Measurements from ENCODE around the gene YAE1. TPM values are rescaled to one million over a fixed set of nuclear protein-coding genes. Genes with fewer than 3 reads are reported as not detected.

YAE1 gene
- total RNA-seq, 6 experiments from 2014 or later: 21.6 to 25.4 (median 23.0) TPM

DNA sequence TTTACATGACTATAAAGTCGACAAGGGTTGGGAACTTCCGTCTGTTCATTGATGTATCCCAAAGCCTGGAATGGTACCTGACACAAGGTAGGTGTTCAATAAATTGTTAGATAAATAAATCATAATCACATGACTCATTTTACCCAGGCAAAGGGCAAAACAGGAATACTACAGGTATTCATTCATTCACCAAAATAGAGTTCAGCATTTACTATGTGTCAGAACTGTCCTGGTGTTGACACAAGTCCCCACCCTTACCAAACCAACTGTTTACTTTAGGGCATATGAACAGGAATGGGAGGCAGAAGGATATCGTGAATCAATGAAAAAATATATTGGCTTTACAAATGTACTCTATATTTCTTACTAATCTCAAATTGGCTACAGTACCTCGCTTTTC lies 666 bp upstream of the YAE1 start:
- H3K27ac Mint-ChIP-seq: peak overlapping the region; percentile 89
- peak overlapping the region; percentile 94 for H3K4me3 Mint-ChIP-seq
- H3K36me3 Mint-ChIP-seq (ENCODE audit: low read depth): peaks cover 8% of the 10 kb centered on the region; the same call in 1 of the 2 replicates
- H3K9me3 Mint-ChIP-seq: no peaks in the 10 kb centered on the region
- DNase-seq: no peak
- H3K4me1 Mint-ChIP-seq (ENCODE audit: low read depth): peaks cover 13% of the 10 kb centered on the region
- 0 out of 2 replicates have a peak, but pooled peaks cover 2% of the 10 kb centered on the region for H3K27me3 Mint-ChIP-seq (ENCODE audit: insufficient read depth)
- TF ChIP-seq CTCF (IDR thresholded peaks at IDR 0.05): no peak

GRCh38 chr7:39567294-39567693 lies 1.1 kb downstream of the YAE1 start:
- Mint-ChIP-seq H3K4me3 (peak overlapping the region; percentile 94), H3K9me3 (no peaks in the 10 kb centered on the region), H3K27ac (no peak overlapping the region; the same call in 1 of the 2 replicates), H3K36me3 (ENCODE audit: low read depth) (peaks cover 15% of the 10 kb centered on the region), H3K4me1 (ENCODE audit: low read depth) (peaks cover 13% of the 10 kb centered on the region), H3K27me3 (ENCODE audit: insufficient read depth) (0 out of 2 replicates have a peak, but pooled peaks cover 2% of the 10 kb centered on the region)
- no peak for TF ChIP-seq CTCF (IDR thresholded peaks at IDR 0.05)
- DNase-seq: no peak

- Mint-ChIP-seq H3K9me3 (no peaks in the 10 kb centered on the region), H3K4me3 (no peak overlapping the region), H3K36me3 (ENCODE audit: low read depth) (peaks cover 23% of the 10 kb centered on the region), H3K27ac (no peak overlapping the region), H3K4me1 (ENCODE audit: low read depth) (no peaks in the 10 kb centered on the region), H3K27me3 (ENCODE audit: insufficient read depth) (no peaks in the 10 kb centered on the region)
- no peak for DNase-seq
- TF ChIP-seq CTCF (IDR thresholded peaks at IDR 0.05): no peak
Measured at GRCh38 chr7:39574673-39575349, 8.6 kb downstream of the YAE1 start.

DNA sequence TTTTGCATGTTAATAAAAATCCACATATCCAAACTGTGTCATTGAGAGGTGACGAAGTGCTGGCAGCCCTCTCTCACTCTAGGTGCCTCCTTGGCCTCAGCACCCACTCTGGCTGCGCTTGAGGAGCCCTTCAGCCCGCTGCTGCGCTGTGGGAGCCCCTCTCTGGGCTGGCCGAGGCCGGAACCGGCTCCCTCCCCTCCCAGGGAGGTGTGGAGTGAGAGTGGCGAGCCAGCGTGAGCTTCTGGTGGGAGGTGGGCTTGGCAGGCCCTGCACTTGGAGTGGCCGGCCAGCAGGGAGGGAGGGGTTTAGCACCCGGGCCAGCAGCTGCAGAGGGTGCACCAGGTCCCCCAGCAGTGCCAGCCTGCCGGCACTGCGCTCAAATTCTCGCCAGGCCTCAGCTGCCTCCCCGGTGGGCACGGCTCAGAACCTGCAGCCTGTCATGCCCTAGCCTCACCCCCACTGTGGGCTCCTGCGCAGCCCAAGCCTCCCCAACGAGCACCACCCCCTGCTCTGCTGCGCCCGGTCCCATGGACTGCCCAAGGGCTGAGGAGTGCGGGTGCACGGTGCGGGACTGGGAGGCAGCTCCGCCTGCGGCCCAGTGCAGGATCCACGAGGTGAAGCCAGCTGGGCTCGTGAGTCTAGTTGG lies 11.1 kb downstream of the YAE1 start:
- no peak for TF ChIP-seq CTCF (IDR thresholded peaks at IDR 0.05)
- Mint-ChIP-seq H3K27ac (no peak overlapping the region), H3K9me3 (no peaks in the 10 kb centered on the region), H3K4me1 (ENCODE audit: low read depth) (peaks cover 12% of the 10 kb centered on the region), H3K4me3 (no peak overlapping the region), H3K27me3 (ENCODE audit: insufficient read depth) (no peaks in the 10 kb centered on the region), H3K36me3 (ENCODE audit: low read depth) (peaks cover 12% of the 10 kb centered on the region)
- no peak for DNase-seq

DNA sequence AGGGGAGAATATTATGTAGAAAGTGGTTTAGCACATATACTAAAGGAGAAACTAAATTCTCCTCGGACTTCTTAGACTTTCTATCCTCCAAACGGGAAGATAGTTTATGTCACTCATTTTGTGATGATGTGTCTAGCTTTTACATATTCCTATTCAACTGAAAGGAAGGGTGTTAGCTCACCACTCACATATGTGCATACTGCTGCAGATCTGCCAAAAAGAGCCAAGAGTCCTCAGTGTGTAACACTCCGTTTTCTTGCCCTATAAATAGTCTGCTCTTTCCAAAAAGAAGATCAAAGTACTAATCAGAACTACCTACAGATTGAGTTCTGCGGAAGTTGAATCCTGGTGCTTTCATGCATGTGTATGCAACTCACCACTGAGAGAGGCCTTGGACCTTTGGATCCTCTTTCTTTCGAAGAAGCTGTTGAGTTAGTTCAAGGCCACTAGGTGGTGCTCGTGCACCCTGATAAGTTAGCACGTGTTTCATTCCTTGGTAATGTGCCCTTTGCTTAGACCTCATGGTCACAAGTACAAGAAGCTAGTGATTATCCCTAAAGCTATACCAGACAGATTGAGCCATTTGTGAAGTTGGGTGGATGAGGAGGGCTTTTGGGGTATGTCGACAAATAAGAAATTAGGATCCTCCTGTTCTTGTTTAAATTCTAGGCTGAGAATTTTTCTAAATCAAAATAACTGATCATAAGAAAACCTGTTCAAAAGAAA lies 14.1 kb downstream of the YAE1 start:
- Mint-ChIP-seq H3K9me3 (no peaks in the 10 kb centered on the region), H3K4me3 (no peak overlapping the region), H3K27ac (peak overlapping the region; percentile 22), H3K4me1 (ENCODE audit: low read depth) (peaks cover 21% of the 10 kb centered on the region), H3K36me3 (ENCODE audit: low read depth) (peaks cover 11% of the 10 kb centered on the region), H3K27me3 (ENCODE audit: insufficient read depth) (no peaks in the 10 kb centered on the region)
- peak; percentile 97 for TF ChIP-seq CTCF (IDR thresholded peaks at IDR 0.05)
- peak; percentile 84 for DNase-seq
